LNCAP (cell line): ENCODE measurements around the gene FAM136A.

Source experiments
- TF ChIP-seq, protein P1 (sequence below): fragments of 450-650 bp; IDR thresholded peaks from 2 replicates; pipeline ENCODE4 v1.5.1; 2017; ENCODE audit warnings: mild to moderate bottlenecking

Gene FAM136A

DNA sequence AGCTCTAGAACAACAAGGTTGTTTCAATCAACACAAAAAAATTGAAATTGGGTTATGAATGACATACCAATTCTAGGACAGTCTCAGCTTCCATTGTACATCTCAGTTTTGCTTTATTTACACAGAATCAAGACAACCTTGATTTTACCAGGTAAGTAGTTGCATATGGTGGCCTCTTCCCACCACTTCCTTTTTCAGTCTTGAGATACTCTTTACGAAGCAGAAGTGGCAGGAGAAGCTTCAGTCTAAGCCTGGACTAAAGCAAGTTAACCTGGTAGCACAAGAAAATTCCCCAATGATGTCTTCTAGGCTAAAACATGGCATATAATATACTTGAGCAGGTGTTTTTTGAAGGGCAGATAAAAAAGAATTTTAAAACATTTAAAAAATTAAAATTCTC, 10.7 kb upstream of the FAM136A start:
- TF ChIP-seq, protein P1, sequence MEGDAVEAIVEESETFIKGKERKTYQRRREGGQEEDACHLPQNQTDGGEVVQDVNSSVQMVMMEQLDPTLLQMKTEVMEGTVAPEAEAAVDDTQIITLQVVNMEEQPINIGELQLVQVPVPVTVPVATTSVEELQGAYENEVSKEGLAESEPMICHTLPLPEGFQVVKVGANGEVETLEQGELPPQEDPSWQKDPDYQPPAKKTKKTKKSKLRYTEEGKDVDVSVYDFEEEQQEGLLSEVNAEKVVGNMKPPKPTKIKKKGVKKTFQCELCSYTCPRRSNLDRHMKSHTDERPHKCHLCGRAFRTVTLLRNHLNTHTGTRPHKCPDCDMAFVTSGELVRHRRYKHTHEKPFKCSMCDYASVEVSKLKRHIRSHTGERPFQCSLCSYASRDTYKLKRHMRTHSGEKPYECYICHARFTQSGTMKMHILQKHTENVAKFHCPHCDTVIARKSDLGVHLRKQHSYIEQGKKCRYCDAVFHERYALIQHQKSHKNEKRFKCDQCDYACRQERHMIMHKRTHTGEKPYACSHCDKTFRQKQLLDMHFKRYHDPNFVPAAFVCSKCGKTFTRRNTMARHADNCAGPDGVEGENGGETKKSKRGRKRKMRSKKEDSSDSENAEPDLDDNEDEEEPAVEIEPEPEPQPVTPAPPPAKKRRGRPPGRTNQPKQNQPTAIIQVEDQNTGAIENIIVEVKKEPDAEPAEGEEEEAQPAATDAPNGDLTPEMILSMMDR = no peak

DNA sequence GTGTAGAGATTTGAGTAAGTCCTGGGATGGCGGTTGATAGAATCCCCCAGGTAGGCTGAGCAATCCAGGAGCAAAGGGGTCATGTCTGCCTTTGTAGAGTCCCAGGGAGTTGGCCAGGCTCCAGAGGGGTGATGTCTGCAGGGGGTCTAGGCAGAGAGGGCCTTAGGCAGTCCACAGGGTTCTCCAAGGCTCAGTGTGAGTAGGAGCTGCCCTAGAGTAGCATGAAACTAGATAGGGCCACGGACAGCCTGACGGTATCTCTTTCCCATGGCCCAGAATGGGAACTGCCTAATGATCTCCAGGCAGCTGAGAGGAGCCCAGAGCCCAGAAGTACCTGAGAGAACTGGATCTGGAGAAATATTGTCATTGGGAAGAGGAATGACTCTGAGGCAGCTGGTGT, 9.0 kb upstream of the FAM136A start:
- TF ChIP-seq, protein P1 = no peak

DNA sequence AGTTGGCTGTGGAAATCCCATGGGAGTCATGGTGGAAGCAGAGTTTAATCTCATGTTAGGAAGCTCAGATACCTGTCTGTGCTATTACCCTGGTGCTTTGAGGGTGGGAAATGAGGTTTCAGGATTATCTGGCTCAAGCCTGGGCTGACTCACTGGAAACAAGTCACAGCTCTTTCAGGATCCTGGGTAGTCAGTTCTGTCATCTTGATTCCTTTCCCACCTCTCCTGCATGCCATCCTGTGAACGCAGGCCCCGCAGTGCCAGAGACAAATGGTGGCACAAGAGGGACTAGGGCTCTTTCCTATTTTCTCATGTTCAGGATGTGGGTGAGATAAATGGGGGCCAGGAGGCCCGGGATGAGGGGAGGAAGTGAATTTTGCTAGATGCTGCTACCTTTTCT, 3.7 kb upstream of the FAM136A start:
- TF ChIP-seq, protein P1 = no peak

DNA sequence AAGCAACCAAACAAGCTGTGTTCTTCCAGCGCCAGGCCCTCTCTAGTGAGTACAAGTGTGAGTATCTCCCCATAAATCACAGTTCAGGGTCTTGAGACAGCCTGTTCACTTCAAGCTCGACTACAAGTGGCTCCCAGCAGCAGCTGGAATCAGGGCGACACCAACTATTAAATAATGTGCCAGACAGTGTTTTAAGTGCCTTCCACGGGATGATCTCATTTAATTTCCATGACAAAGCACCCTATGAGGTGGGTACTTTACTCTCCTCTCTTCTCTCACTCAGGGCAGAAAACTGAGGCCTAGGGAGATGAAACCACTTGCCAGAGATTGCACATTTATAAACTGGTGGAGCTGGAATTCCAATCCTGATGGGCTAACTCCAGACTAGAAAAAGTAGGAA, 2.6 kb upstream of the FAM136A start:
- TF ChIP-seq, protein P1 = no peak

DNA sequence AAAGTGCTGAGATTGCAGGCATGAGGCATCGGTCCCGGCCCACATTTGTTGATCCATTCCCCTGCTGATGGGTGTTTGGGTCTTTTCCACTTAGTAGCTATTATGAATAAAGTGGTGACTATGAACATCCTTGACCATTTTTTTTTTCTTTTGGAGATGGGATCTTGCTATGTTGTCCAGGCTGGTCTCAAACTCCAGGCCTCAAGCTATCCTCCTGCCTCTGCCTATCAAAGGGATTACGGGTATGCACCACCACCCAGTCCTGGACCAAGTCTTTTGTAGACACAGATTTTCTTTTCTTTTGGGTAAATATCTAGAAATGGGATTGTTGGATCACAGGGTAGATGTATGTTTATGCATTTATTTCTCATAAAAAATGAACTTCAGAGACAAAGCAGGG, 1.3 kb upstream of the FAM136A start:
- TF ChIP-seq, protein P1 = no peak

DNA sequence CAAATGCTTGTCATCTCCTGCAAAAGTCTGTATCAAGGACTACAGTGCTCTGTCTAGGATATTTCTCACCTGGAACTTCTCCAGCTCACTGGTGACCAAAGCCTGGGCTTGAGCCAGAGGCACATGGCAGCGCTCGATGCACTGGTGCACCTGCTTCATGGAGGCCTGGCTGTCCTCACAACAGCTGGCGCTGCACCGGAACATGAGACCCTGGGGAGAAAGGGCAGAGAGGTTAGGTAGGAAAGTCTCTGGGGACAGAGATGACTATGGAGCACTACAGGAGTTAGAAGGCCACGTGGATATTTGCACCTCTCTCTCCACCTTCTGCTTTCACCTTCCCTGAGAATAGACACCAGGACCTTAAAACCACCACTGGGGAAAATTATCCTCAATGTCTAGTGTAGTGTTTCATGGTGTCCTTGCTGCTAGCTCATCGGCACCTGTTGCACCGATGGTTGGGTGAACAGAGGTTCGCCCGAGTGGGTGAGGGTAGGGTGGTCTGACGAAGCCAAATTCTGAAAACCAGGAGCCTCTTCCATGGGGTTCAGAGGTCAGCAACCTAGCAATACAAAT, 1.0 kb downstream of the FAM136A start:
- TF ChIP-seq, protein P1 = 0 out of 2 replicates have a peak, but pooled peaks have one; percentile 37

DNA sequence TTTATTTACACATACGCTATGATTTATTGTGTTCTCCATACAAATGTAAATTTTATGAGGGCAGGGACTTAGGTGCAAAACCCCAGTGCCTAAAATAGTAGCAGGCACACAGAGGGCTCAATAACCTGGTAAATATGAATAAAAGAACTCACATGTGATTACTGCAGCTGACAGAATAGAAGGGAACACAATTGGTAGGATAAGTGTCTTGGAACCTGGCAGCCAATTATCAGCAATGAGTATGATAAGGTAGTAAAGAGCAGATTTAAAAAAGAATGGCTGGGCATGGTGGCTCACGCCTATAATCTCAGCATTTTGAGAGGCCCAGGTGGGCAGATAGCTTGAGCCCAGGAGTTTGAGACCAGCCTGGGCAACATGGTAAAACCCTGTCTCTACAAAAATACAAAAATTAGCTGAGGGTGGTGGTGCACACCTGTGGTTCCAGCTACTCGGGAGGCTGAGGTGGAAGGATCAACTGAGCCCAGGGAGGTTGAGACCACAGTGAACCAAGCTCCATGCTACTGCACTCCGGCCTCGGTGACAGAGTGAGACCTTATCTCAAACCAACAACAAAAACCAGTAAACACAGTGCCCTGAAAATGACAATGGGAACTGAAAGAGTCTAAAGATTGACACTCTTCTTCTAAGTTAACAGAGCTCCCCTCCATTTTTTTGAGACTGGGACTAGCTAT, 18.2 kb downstream of the FAM136A start:
- TF ChIP-seq, protein P1 = no peak

DNA sequence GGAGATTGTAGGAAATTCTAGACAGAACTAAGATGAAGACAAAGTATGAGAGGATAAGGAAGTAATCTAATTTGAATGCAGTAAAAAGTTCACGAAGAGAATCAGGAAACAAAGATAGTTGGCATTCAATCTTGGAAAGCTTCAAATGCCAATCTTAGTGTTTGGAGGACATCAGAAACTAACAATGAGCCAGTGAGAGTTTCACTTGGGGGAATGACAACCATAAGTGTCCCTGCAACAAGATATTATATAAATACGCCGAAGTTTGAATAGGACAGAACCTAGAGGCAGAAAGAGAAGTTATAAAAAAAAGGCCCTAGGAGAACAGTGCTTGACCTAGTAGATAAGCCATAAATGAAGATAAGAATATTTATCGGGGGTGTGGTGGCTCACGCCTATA, 19.4 kb downstream of the FAM136A start:
- TF ChIP-seq, protein P1 = no peak
